ENCODE results near the gene PLEKHM3.
"Not testable (repeated sequence)": the region's sequence is repeated elsewhere in the genome, so short reads cannot be mapped to it uniquely, and the experiment has no call there.

PLEKHM3 gene

DNA sequence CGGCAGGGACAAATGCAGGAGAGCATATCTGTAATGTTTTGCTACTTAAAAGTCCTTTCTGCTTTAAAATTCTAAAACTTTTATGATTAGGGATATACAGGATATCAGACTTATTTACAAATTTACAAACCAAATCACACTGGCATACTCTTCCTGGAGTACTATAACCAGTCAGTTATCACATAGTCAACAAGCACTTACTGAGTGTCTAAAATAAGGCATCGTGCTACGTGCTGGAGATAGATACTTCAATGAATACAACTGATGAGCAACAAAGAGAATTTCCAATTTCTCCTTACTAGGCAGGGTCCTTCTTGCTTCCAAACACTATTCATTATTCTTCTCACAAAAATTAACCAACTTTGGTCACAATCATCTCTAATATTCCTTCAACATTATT is 113.5 kb downstream of the PLEKHM3 start:
- Histone ChIP-seq H3K36me3 (ENCODE audit: insufficient read depth, low read length) (no peaks in the 10 kb centered on the region), H3K27me3 (ENCODE audit: control insufficient read depth in 1 of 2, insufficient read depth in 2 of 2, low read length in 2 of 2) (no peaks in the 10 kb centered on the region), H3K27ac (ENCODE audit: low read depth, low read length) (no peak overlapping the region), H3K9me3 (ENCODE audit: low read length) (no peaks in the 10 kb centered on the region), H3K4me3 (ENCODE audit: low read depth in 1 of 2, low read length in 2 of 2) (no peak overlapping the region), H3K9ac (ENCODE audit: low read length) (no peak overlapping the region), H3K4me1 (ENCODE audit: insufficient read depth, low read length) (no peaks in the 10 kb centered on the region)

DNA sequence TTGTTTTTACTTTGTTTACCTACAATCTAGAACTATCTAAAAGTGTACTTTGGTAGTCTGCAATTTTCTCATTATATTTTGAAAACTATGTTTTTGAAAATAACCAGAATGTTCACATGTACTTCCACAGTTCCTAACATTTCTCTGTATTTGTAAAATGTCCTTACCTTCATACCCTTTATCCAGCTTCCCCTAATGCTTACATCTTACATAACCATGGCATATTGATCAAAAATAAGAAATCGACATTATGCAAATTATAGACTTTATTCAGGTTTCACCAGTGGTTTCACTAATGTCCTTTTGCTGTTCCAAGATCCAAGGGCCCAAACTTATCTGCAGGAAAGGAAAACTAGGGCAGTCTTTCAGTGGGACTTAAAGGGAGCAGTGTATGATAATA is 114.1 kb downstream of the PLEKHM3 start:
- no peak overlapping the region for H3K4me3 ChIP-seq (ENCODE audit: low read depth in 1 of 2, low read length in 2 of 2)
- no peaks in the 10 kb centered on the region for H3K36me3 ChIP-seq (ENCODE audit: insufficient read depth, low read length)
- no peaks in the 10 kb centered on the region for H3K9me3 ChIP-seq (ENCODE audit: low read length)
- H3K27ac ChIP-seq (ENCODE audit: low read depth, low read length) = no peak overlapping the region
- no peaks in the 10 kb centered on the region for H3K4me1 ChIP-seq (ENCODE audit: insufficient read depth, low read length)
- H3K27me3 ChIP-seq (ENCODE audit: control insufficient read depth in 1 of 2, insufficient read depth in 2 of 2, low read length in 2 of 2) = no peaks in the 10 kb centered on the region
- H3K9ac ChIP-seq (ENCODE audit: low read length) = no peak overlapping the region

DNA sequence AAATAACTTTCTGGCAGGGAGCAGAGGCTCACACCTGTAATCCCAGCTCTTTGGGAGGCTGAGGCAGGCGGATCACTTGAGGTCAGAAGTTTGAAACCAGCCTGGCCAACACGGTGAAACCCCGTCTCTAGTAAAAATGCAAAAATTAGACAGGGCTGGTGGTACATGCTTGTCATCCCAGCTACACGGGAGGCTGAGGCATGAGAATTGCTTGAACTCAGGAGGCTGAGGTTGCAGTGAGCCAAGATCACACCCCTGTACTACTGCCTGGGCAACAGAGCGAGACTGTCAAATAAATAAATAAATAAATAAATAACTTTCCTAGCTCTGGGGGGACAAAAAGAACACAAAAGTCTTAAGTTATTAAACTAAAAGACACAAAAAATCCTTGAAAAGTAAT is 118.8 kb downstream of the PLEKHM3 start:
- H3K4me3 ChIP-seq (ENCODE audit: low read depth in 1 of 2, low read length in 2 of 2); H3K36me3 ChIP-seq (ENCODE audit: insufficient read depth, low read length); H3K4me1 ChIP-seq (ENCODE audit: insufficient read depth, low read length); H3K9ac ChIP-seq (ENCODE audit: low read length); H3K9me3 ChIP-seq (ENCODE audit: low read length); H3K27me3 ChIP-seq (ENCODE audit: control insufficient read depth in 1 of 2, insufficient read depth in 2 of 2, low read length in 2 of 2); H3K27ac ChIP-seq (ENCODE audit: low read depth, low read length): not testable (repeated sequence)

DNA sequence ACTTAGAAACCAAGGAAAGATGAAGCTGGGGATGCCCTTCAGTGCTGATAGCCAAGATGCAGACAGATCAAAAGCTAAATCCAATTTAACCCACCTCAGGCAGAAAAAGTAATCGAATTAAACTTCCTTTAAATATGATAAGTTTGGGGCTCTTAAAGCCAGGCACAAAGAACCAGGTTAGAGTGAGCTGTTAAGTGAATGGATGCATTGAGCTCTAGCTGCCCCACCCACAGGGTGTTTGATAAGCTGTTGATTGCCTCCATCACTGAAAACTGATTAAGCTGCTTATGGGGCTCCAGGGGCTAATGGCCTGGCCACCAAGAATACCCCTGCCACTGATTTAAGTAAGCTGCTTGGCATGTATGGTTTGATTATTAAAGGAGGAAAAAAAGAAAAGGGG is 119.8 kb downstream of the PLEKHM3 start:
- no peaks in the 10 kb centered on the region for H3K4me1 ChIP-seq (ENCODE audit: insufficient read depth, low read length)
- no peaks in the 10 kb centered on the region for H3K36me3 ChIP-seq (ENCODE audit: insufficient read depth, low read length)
- no peak overlapping the region for H3K27ac ChIP-seq (ENCODE audit: low read depth, low read length)
- no peak overlapping the region for H3K4me3 ChIP-seq (ENCODE audit: low read depth in 1 of 2, low read length in 2 of 2)
- no peak overlapping the region for H3K9ac ChIP-seq (ENCODE audit: low read length)
- H3K27me3 ChIP-seq (ENCODE audit: control insufficient read depth in 1 of 2, insufficient read depth in 2 of 2, low read length in 2 of 2) = no peaks in the 10 kb centered on the region
- H3K9me3 ChIP-seq (ENCODE audit: low read length) = no peaks in the 10 kb centered on the region

- H3K36me3 ChIP-seq (ENCODE audit: insufficient read depth, low read length) = no peaks in the 10 kb centered on the region
- H3K27ac ChIP-seq (ENCODE audit: low read depth, low read length) = no peak overlapping the region
- H3K9ac ChIP-seq (ENCODE audit: low read length) = no peak overlapping the region
- no peaks in the 10 kb centered on the region for H3K9me3 ChIP-seq (ENCODE audit: low read length)
- no peaks in the 10 kb centered on the region for H3K27me3 ChIP-seq (ENCODE audit: control insufficient read depth in 1 of 2, insufficient read depth in 2 of 2, low read length in 2 of 2)
- no peaks in the 10 kb centered on the region for H3K4me1 ChIP-seq (ENCODE audit: insufficient read depth, low read length)
- H3K4me3 ChIP-seq (ENCODE audit: low read depth in 1 of 2, low read length in 2 of 2) = no peak overlapping the region
Measured at GRCh38 chr2:207903236-207903635, 122.1 kb downstream of the PLEKHM3 start.

- Histone ChIP-seq H3K9ac (ENCODE audit: low read length) (no peak overlapping the region), H3K4me1 (ENCODE audit: insufficient read depth, low read length) (no peaks in the 10 kb centered on the region), H3K27me3 (ENCODE audit: control insufficient read depth in 1 of 2, insufficient read depth in 2 of 2, low read length in 2 of 2) (no peaks in the 10 kb centered on the region), H3K36me3 (ENCODE audit: insufficient read depth, low read length) (no peaks in the 10 kb centered on the region), H3K9me3 (ENCODE audit: low read length) (no peaks in the 10 kb centered on the region), H3K4me3 (ENCODE audit: low read depth in 1 of 2, low read length in 2 of 2) (no peak overlapping the region), H3K27ac (ENCODE audit: low read depth, low read length) (no peak overlapping the region)
Measured at GRCh38 chr2:207902821-207903220, 122.5 kb downstream of the PLEKHM3 start.

DNA sequence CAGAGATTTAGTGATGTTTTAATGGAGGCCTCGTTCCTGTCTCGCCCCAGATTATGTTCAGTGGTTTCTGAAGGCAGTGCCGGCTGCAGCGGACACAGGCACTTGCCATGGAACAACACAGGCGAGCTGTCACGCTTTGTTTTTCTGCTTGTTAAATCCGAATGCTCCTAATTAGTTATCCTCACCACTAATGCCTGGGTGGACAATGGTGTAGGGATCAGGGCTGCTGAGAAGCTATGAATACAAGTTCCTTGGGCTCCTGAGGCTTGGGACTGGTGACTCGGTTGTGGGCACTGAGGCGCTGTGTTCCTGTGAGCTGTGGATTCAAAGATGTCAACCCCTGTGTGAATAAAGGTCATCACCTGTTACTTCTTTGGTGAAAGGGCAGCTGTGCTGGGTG is 123.5 kb downstream of the PLEKHM3 start:
- Histone ChIP-seq H3K27me3 (ENCODE audit: control insufficient read depth in 1 of 2, insufficient read depth in 2 of 2, low read length in 2 of 2) (no peaks in the 10 kb centered on the region), H3K4me1 (ENCODE audit: insufficient read depth, low read length) (no peaks in the 10 kb centered on the region), H3K27ac (ENCODE audit: low read depth, low read length) (no peak overlapping the region), H3K9ac (ENCODE audit: low read length) (no peak overlapping the region), H3K36me3 (ENCODE audit: insufficient read depth, low read length) (no peaks in the 10 kb centered on the region), H3K4me3 (ENCODE audit: low read depth in 1 of 2, low read length in 2 of 2) (no peak overlapping the region), H3K9me3 (ENCODE audit: low read length) (no peaks in the 10 kb centered on the region)

GRCh38 chr2:207901401-207901800 is 123.9 kb downstream of the PLEKHM3 start:
- no peak overlapping the region for H3K27ac ChIP-seq (ENCODE audit: low read depth, low read length)
- H3K27me3 ChIP-seq (ENCODE audit: control insufficient read depth in 1 of 2, insufficient read depth in 2 of 2, low read length in 2 of 2) = no peaks in the 10 kb centered on the region
- no peak overlapping the region for H3K9ac ChIP-seq (ENCODE audit: low read length)
- no peaks in the 10 kb centered on the region for H3K9me3 ChIP-seq (ENCODE audit: low read length)
- no peak overlapping the region for H3K4me3 ChIP-seq (ENCODE audit: low read depth in 1 of 2, low read length in 2 of 2)
- no peaks in the 10 kb centered on the region for H3K4me1 ChIP-seq (ENCODE audit: insufficient read depth, low read length)
- H3K36me3 ChIP-seq (ENCODE audit: insufficient read depth, low read length) = no peaks in the 10 kb centered on the region

GRCh38 chr2:207898354-207898695 is 127.0 kb downstream of the PLEKHM3 start:
- Histone ChIP-seq H3K9me3 (ENCODE audit: low read length) (no peaks in the 10 kb centered on the region), H3K4me3 (ENCODE audit: low read depth in 1 of 2, low read length in 2 of 2) (no peak overlapping the region), H3K9ac (ENCODE audit: low read length) (no peak overlapping the region), H3K27me3 (ENCODE audit: control insufficient read depth in 1 of 2, insufficient read depth in 2 of 2, low read length in 2 of 2) (no peaks in the 10 kb centered on the region), H3K36me3 (ENCODE audit: insufficient read depth, low read length) (no peaks in the 10 kb centered on the region), H3K27ac (ENCODE audit: low read depth, low read length) (no peak overlapping the region), H3K4me1 (ENCODE audit: insufficient read depth, low read length) (peaks cover 9% of the 10 kb centered on the region)

DNA sequence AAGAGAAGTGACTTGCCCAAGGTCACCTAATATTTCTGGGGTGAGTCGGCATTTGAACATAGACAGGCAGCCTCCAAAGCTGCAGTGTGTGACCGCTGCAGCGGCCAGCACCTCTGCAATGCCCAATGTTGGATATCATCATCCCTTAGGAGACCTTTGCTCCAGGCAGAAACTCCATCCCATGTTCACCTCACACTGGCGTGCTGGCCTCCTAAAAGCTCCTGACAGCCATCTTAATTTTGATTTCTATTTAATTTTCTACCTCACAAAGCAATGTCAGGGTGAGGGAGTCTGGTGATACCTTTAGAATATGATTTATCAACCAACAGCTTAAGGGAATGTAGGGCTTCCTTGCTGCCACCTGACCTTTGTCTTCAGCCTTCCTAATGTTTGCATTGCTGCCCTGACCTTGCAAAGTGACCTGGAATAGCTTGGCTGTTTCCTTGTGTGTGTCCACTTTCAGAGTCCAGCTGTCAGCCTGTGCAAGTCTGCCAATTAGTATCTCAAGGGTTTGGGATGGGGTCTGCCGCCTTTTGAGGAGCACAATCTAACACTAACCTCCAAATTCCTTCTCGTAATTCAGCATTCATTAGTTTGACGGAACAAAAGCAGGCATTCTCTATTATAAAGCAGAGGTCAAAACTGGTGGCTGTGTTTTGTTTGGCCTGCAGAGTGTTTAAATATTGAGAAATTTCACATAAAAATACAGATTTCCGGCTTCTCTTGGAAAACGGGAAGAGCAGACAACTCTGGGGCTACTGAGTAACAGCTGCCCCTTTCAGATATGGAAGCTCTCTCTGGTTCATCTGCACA is 127.6 kb downstream of the PLEKHM3 start:
- peaks cover 15% of the 10 kb centered on the region for H3K4me1 ChIP-seq (ENCODE audit: insufficient read depth, low read length)
- no peak overlapping the region for H3K4me3 ChIP-seq (ENCODE audit: low read depth in 1 of 2, low read length in 2 of 2)
- no peaks in the 10 kb centered on the region for H3K36me3 ChIP-seq (ENCODE audit: insufficient read depth, low read length)
- H3K27me3 ChIP-seq (ENCODE audit: control insufficient read depth in 1 of 2, insufficient read depth in 2 of 2, low read length in 2 of 2) = no peaks in the 10 kb centered on the region
- H3K9me3 ChIP-seq (ENCODE audit: low read length) = no peaks in the 10 kb centered on the region
- no peak overlapping the region for H3K27ac ChIP-seq (ENCODE audit: low read depth, low read length)
- H3K9ac ChIP-seq (ENCODE audit: low read length) = no peak overlapping the region

GRCh38 chr2:207896525-207897285 is 128.6 kb downstream of the PLEKHM3 start:
- peaks cover 16% of the 10 kb centered on the region for H3K4me1 ChIP-seq (ENCODE audit: insufficient read depth, low read length)
- H3K9me3 ChIP-seq (ENCODE audit: low read length) = no peaks in the 10 kb centered on the region
- H3K27ac ChIP-seq (ENCODE audit: low read depth, low read length) = no peak overlapping the region
- no peaks in the 10 kb centered on the region for H3K27me3 ChIP-seq (ENCODE audit: control insufficient read depth in 1 of 2, insufficient read depth in 2 of 2, low read length in 2 of 2)
- no peak overlapping the region for H3K9ac ChIP-seq (ENCODE audit: low read length)
- H3K36me3 ChIP-seq (ENCODE audit: insufficient read depth, low read length) = no peaks in the 10 kb centered on the region
- no peak overlapping the region for H3K4me3 ChIP-seq (ENCODE audit: low read depth in 1 of 2, low read length in 2 of 2)

Measured in muscle layer of colon (tissue), 2 donors.